GM18499 (cell line): ENCODE data around the gene C1orf105.

Source experiments
- ATAC-seq: cut with Tn5 transposase; IDR thresholded peaks from one replicate; pipeline ENCODE4 v1.9.1; 2021; ENCODE audit warnings: moderate number of reproducible peaks; ENCODE audit not compliant: insufficient read depth, unreplicated experiment

C1orf105 gene

DNA sequence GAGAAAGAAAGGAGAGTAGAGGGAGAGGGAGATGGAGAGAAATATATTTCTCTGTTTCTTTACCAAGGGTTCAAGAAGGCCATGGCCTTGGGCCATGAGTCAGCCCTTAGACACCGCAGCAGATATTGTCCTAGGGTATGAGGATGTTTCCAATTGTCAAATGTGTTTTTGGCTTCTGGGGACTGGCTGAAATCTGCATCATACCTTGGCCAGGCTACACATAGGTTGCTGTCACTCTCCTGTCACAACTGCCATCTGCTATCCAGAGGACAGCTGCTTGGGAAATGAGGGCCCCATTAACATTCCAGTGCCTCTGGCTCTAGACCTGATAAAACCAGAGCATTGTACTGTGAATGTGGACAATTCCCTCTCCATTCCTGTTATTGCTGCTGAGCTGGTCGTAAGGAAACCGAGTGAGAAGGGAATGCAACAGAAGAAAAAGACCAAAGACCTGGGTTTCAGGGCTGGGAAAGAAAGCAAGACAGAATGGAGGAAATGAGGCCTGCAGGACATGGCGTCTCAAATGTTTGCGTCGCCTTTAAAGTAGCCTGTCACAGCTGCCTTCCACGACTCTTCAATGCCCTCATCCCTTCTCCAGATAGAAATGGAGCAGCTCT is 32.2 kb downstream of the C1orf105 start:
- no peak for ATAC-seq

- ATAC-seq = no peak
Observed at GRCh38 chr1:172453153-172453545, 32.7 kb downstream of the C1orf105 start.

DNA sequence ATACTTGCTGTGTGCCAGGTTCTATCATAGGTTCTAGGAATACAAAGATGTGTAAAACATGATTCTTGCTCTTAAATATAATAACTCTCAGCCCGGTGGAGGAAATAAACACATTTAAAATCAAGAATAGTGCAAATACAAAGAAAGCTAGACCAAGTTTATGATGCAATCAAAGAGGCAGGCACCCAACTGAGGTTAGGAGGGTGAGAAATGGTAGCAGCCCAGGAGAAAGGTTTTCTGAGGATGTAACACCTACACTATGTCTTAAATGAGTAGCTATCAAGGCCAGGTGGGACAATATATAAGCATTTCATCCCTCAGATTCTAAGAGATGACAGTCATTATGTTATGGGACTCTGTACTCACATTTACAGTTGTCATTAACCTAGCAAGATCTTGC is 33.1 kb downstream of the C1orf105 start:
- no peak for ATAC-seq

DNA sequence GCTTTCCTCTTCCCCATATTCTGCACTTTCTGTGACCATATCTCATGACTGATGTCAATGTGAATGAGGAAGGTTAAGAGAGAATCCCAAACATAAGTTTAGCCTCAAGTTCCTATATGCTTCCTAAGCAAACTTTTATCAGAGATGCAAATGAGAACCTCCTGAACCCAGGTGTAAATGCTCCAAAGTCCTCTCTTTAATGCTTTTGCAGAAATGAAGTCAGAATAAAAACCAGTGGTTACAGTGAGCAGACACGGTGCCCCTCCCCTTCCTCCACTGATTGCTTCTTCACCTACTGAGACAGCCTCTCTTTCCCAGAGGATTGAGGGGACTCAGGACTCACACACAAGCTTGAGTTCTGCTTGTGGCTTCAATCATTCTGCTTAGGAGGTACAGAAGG is 35.0 kb downstream of the C1orf105 start:
- ATAC-seq = no peak

DNA sequence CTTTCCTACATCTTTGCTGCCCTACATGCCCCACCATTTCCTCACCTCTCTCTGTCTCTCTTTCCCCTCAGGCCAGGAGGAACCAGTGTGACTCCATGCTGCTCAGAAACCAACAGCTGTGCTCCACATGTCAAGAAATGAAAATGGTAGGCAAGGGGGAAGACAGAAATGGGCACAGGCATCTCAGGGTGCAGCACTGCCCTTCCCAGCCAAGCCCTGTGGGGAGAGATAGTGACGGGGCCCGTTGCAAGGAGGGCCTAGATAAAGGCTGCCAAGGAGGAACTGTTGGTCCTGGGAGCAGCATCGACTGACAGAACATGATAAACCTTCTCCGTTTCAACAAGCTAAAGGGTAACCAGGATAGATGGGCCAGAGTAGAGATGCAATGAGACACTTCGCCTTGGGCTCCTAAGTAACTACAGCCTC is 35.9 kb downstream of the C1orf105 start:
- ATAC-seq = no peak

DNA sequence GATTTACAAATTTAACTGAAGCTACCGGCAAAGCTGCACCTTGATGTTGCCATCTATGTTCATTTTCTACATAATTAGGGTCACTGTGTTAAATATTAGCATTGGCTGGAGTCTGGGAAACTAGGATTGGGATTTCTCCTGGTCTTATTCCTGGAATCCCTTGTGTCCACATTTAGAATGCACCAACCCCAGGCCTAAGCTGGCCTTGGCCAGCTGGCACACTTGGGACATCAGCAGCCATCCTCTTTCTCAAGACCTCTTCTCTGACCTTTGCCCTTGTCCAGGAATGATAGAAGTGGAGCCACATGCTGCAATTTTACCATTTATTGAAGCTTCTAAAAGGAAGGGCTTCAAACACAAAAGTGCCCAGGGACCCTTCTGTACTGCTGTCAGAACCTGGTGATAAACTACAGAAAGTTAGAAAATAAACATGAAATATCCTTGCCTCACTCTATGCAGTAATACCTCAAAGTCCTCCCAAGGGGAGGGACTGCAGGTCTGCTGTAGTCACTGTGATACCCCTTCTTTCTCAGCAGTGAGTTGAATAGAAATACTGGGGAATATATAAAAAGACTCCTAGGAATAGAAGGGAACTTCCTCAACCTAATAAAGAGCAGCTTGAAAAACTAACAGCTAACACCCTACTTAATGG is 37.1 kb downstream of the C1orf105 start:
- no peak for ATAC-seq

DNA sequence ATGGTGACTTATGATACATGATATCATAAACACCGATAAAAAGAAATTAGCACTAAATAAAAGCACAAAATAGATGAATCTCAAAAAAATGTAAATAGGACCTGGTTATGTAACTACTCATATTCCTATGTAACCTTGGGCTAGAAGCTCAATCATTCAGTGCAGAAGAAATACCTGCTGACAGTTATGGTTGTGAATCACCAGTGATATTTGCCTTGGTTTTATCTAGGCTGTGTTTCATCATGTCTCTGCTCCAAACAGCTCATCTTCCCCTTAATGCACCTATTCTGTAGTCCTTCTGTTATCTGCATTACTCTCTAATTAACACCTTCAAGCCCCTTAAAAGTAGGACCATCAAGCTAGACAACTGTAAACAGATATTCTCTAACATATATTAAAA is 39.7 kb downstream of the C1orf105 start:
- no peak for ATAC-seq

GRCh38 chr1:172460887-172461315 is 40.4 kb downstream of the C1orf105 start:
- no peak for ATAC-seq

GRCh38 chr1:172465617-172466016 is 45.1 kb downstream of the C1orf105 start:
- no peak for ATAC-seq

DNA sequence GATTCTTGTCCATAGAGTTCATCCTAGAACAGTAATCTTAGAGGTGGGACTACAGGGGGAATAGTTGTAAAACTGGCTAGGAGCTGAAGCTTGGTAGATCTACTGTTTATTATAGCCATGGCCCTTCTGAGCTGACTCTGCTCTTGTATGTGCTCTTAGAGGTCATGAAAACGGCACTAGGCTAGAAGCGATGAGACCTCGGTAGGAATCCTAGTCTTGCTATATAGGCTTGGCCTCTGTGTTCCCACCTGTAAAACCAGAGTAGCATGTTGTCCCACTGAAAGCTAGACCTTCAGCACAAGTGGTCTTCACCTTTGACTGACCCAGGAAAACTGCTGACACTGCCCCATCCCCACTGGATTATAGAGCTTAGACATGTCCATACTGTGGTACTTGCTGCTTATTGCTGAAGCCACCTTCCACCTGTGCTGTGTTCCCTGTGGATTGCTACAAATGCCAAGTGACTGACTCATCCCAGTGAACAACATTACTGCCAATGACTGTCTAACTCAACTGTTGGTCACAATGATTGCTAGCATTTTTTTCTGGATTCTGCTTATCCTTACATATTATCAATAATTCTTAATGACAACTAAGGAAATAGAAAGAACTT is 46.4 kb downstream of the C1orf105 start:
- ATAC-seq = no peak

- ATAC-seq = no peak
Observed at GRCh38 chr1:172467446-172467845, 47.0 kb downstream of the C1orf105 start.

GRCh38 chr1:172468296-172468695 is 47.8 kb downstream of the C1orf105 start:
- no peak for ATAC-seq

DNA sequence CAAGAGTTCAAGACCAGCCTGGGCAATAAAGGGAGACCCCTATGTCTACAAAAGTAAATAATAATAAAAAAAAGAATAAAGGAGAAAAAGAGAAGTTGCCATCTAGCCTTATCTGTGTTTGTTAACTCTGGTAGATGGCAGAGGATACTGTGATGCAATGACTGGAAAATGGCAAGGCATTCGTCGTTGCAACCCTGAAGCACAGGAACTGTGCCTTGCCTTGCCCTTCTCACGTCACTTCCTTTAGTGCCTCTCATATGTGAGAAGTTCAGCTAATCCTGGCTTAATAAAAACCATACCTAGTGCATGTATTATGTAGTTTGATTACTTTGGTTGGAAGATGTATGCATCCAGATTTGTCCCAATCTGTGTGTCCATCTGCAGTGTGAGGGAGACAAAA is 49.2 kb downstream of the C1orf105 start:
- no peak for ATAC-seq

DNA sequence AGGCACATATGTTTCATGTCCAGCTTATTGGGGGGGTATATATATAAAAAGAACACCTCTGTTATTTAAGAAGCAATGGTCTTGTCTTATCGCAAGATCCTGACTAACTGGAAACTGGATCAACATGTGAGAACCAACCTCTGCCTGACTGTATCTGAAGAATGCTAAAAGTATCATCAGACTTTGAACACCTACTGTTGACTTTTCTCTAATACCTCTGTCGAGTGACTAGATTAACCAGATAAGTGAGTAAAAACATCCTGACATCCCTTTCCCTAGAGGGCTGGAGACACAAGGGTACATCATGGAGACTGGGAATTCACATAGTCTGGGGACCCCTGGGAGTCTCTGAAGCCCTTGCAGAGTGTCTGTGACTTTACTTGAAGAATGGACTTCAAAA is 49.7 kb downstream of the C1orf105 start:
- ATAC-seq = no peak

DNA sequence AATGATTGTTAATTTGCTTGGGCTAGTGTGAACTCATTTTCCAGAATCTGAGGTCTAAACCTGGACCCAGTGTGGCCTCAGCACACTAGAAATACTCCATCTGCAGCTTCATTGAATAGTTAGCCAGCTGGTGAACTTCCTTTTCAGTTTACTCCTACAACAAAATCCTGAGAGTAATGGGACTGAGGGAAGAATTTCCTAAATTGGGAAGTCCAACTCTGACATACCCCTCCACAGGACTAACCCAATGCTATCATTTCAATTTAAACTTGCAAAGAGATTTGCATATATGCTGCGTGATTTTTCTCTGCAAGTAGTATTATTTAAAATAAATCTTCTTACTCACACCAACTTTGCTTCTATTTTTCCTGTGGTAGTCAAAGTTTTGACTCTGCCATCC is 51.2 kb downstream of the C1orf105 start:
- no peak for ATAC-seq

DNA sequence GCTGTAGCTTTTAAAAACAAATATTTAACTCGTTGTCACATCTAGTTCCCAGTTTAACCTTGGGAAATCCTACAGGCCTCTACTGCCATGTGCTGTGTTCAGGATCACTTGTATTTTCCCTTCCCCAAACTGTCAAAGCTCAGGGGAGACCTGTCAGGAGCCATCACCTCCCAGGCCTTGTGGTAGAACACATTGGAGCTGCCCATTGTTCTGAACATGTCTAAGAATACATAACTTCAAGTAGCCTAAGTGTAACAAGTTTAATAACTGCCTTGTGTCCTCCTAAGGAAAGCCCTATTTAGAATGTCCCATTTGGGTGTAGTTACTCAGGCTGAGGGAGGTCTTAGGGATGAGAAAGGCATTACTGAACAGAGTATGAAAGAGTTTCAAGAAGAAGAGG is 52.0 kb downstream of the C1orf105 start:
- no peak for ATAC-seq

GRCh38 chr1:172473302-172473701 is 52.8 kb downstream of the C1orf105 start:
- ATAC-seq = no peak

DNA sequence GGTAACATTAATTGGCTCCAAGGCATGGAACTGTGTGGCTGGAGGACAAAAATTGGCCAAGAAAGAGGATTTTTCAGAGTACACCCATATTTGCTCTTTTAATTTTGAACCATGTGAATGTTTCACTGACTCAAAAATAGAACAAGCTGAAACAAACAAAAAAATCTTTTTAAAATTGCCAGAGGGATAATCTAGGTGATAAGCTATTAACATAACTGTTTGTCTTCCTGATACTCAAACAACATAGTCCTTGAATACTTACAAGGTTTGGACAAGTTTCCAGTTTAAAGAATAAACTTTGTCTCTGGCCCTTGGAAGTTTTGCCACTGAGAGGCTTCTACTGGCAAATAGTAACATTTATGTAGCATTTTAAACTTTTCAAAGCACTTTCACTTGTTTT is 53.4 kb downstream of the C1orf105 start:
- ATAC-seq = no peak

DNA sequence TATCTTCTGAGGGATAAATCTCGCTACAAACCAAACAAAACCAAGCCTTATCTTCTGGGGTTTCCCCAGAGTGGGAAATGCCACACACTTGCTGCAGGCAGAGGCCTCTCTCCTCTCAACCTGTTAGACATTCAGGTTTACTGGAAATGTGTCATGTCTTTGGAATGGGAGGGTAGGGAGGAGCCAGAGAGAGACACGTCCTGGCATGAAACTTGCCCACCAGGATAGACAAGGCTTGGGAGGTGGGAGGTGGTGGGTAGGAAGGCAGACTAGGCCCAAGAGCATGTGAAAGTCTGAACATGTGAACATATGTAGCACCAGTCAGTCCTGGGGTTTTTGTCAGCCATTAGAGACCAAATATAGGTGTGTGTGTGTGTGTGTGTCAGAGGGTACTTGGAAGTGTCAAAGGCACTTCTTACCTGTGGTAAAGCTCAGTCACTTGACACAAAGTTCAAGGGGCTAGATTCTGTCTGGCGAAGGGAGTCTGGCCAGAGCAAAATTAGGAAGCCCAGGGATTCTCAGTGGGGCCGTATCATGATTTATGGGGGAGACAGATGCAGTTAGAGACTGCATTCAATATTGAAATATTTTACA is 55.8 kb downstream of the C1orf105 start:
- no peak for ATAC-seq

- ATAC-seq = no peak
Observed at GRCh38 chr1:172477216-172477615, 56.7 kb downstream of the C1orf105 start.

DNA sequence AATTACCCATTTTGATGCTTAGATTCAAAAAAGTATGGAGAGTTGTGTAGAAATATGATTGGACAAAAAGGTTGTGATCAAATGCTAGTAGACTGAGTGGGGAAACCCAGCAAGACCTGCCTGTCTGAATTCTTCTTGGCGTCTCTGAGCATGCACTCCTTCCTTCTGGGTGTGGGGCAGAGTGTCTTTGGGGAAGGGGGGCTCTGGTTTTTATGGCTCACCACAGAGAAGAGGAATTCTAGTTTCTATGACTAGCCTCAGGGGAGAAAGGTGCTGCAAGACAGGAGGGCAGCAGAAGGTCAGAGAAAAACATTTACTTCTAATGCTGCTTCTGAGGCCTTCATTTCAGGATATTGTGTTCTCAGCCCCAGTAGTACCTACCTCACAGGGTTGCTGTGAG is 57.3 kb downstream of the C1orf105 start:
- ATAC-seq = no peak
